NT2/D1 (cell line): ENCODE data around the gene NCBP2.

Experiments
- SUZ12 ChIP-seq: IDR thresholded peaks from 2 replicates; pipeline ENCODE4 v1.6.1; 2011; ENCODE audit not compliant: insufficient read length, insufficient read depth; ENCODE audit errors: extremely low read depth
- ZNF274 ChIP-seq: IDR thresholded peaks from 2 replicates; pipeline ENCODE4 v1.6.1; 2011; ENCODE audit warnings: mild to moderate bottlenecking, low read depth, low read length

DNA sequence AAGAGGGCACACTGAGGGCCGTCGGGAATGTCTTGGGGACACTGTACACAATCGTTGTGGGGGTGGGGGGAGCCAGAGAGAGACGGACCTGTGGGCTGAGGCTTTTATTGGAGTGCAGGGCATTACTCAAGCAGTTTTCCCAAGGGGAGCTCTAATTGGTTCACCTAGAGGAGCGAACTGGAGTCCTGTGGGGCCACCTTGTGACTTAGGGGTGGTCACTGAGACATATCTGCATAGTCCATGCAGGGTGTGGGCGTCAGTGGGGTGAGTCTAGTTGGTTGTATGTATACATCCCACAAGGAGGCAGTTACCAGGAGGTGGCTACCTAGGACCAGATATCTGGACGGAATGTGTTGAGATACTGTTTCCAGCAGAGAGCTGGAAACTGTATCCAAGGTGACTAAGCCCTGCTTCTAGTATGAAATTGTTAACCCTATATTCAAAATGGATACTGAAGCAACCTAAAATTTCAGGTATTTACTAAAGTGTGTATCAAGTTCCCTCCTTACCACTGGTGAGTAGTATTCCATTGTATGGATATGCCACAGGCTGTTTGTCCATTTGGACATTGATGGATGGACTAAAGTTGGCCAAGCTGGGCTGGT lies 28.9 kb upstream of the NCBP2 start:
- TF ChIP-seq ZNF274 (no peak), SUZ12 (no peak)
